ENCODE results near the gene STX10.
"Not testable (repeated sequence)": the region's sequence is repeated elsewhere in the genome, so short reads cannot be mapped to it uniquely, and the experiment has no call there.

Gene STX10

GRCh38 chr19:13164343-13165161 lies 14.4 kb upstream of the STX10 start:
- no peak for ATAC-seq
- peak; percentile 53 for DNase-seq

GRCh38 chr19:13163609-13164342 lies 13.6 kb upstream of the STX10 start:
- peak; percentile 67 for DNase-seq
- peak; percentile 16 for ATAC-seq

GRCh38 chr19:13162724-13163608 lies 12.8 kb upstream of the STX10 start:
- peak; percentile 67 for ATAC-seq
- DNase-seq = peak; percentile 93

DNA sequence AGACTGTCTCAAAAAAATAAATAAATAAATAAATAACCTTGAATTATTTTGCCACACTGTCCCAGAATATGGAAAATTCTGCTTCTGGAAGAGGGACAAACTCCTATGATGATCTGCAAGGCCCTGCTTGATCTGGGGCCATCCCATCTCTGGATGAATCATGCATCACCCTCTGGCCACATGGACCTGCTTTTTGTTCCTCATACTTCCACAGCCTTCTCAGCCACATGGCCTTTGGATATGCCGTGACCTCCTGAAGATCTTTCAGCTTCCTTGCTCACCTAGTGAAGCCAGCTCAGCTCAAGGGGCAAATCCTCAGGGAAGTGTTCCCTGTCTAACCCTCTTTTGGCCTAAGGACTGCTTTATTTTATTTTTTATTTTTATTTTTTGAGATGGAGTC lies 10.4 kb upstream of the STX10 start:
- DNase-seq (no peak), ATAC-seq (no peak)

GRCh38 chr19:13159713-13160112 lies 9.5 kb upstream of the STX10 start:
- no peak for ATAC-seq
- DNase-seq = no peak

- ATAC-seq (peak; percentile 4), DNase-seq (peak; percentile 88)
Observed at GRCh38 chr19:13155472-13156359, 5.5 kb upstream of the STX10 start.

DNA sequence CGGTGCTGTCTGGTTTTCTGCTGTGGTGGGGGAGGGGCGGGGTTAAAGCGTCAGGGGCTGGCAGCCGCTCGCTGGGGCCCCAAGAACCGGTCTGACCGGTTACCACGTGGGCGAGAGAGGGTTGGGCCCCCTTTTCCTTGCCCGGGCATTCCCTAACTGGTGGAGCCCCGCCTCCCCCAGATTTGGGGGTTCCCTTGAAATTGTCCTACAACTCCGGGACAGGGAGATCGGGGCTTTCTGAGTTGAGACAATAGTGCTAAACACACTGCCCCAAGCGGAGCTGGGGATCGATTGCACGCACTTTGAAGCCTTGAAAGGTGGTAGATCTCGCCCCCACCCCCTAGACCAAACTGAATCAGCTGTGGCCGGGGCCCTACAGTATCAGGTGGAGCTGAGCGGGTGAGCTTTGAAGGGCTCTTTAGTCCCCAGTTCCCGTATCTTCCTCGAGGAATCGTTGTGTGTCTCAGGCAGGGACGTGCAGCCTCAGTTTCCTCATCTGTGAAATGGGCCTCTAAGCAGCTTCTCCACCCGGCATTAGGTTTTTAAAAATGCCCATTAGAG lies 4.8 kb upstream of the STX10 start:
- peak; percentile 87 for DNase-seq

DNA sequence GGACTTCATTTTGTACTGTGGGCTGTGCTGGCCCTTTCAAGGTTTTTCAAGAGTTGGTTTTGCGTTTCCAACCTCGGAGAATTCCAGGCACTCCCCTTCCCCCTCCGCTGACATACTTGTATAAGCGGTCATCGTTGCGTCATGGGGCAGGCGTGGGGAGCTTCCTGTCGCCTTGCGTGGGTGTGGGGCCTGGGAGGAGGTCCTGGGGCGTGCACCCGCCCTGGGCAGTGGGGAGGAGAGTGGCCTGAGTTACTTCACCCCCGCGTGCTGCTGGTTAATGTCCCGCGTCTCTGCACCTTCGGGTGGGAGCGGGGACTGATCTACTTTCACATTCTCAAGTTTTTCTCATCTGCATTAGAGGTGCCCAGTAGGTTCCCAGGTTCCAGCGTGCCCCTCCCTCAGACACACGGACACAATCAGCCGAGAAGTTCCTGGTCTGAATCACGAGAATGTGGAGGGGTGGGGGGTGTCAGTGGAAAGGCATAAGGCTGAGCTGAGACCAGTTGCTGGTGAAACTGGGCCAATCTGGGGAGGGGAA lies 4.1 kb upstream of the STX10 start:
- DNase-seq = peak; percentile 80
- no peak for ATAC-seq

More for the DNA sequence above, 4.8 kb upstream of the STX10 start:
- peak; percentile 8 for ATAC-seq

DNA sequence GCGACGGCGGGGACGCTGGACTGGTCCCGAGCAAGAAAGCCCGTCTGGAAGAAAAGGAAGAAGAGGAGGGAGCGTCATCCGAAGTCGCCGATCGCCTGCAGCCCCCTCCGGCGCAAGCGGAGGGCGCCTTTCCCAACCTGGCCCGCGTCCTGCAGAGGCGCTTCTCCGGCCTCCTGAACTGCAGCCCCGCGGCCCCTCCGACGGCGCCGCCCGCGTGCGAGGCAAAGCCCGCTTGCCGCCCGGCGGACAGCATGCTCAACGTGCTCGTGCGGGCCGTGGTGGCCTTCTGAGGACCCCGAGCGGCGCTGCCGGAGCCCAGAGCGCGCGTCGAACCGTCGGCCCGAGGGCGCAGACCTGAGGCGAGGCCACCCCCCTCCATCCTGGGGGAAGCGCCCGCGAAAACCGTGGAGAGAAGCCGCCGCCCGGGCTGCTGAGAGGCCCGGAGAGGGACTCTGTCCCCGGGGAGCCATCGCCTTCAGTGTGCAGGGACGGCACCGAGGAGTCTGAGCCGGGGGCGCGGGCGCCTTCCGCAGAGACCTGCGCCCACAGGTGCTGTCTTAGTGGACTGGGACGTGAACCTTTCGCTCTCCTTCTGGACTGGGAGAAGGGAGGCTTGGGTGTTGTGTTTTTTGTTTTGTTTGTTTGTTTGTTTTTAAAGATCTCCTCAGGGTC lies 3.5 kb upstream of the STX10 start:
- DNase-seq = no peak
- ATAC-seq = no peak

- ATAC-seq = peak; percentile 28
- DNase-seq = peak; percentile 98
Observed at GRCh38 chr19:13152974-13153568, 2.9 kb upstream of the STX10 start.

DNA sequence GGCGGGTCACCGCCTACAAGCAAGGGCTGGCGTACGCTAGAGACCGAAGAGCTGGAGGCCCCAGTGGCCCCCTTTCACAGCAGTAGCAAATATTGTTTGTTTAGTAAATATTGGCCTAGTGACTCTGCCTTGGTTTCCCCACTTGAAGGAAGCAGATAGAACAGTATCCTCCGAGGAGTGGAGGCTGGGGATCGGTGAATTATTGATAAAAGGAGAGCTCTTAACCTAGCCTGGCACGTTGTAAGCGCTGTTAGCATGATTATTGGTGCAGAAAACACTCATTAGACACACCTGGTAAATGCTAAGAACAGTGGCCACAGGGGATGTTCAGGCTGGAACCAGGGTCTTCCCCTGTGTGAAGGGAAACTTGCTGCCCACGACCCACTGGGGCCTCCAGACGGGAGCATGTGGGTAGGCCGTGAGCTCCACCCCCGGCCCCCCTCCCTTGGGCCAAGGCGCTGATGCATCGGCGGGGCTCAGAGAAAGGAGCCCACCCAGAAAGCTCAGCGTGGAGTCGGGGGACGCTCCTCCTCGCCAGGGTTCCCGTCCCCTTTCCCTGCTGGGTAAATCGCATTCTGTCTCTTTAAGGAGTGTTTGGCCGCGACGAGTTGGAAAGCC lies 2.3 kb upstream of the STX10 start:
- no peak for DNase-seq
- peak; percentile 20 for ATAC-seq

DNA sequence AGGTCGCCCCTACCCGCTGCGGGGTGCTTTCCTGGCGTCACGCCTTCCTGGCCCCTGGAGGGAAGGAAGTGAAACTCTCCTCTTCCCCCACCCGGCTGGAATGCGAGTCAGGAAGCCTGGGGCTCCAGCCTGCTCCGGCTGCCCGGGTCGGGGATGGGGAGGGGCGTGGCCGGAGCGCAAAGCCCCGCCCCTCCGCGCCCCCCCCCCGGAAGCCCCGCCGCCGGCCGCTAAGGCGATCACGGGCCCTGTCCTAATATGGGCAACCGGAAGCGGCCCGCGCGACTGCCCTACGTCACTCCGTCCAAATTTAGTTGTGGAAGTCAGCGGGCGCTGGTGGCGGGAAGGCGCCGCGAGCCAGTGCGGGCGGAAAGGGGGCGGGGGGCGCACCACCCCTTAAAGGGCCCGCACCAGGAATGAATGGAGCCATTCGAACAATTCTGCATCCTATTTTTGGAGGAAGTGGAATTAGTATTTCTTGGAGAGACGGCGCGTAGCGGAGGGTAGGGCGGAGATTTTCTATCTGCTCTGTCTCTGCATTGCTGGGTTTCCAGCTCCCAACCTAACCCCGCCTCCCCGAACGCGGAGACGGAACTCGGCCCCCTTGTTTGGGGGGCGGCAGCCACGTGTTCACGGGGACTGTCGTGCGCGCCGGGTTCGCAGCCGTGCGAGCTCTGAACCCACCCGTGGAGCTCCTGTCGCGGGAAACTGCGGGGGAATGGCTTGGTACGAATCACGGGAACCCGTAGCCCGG lies 1.6 kb upstream of the STX10 start:
- peak; percentile 96 for DNase-seq
- peak; percentile 60 for ATAC-seq

DNA sequence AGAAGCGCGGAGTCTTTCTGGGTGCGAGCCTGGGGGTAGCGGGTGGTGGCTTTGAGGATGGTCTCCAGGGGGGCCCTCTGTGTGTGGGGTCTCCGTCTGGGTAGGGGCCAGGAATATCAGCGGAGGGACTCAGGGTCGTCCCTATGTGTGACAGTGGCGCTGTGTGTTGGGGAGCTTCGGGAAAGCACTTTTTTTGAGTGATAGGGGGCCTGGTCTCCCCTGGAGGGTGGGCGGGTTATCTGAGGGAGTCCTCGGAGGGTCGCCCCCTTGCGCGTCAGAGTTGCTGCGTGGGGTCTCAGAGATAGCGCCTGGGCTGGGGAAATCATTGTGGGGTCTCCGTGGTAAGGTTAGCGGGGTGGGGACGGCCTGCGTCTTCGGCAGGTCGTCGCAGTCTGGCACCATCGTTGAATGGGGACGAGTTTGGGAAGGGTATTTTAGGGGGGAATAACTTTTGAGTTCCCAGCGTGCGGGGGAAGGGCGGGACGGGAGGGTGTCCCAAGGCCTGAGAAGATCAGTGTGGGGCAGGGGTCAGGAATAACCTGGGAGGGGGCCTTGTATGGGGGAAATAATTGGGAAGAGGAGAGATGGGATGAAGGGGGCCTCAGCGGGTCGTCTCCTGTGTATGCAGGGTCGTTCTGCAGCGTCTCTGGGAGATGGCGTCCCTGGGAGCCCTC lies 893 bp upstream of the STX10 start:
- DNase-seq (peak; percentile 53), ATAC-seq (peak; percentile 3)

- peak; percentile 49 for DNase-seq
- no peak for ATAC-seq
Observed at GRCh38 chr19:13149628-13150186, 468 bp downstream of the STX10 start.

- not testable (repeated sequence) for DNase-seq, ATAC-seq
Observed at GRCh38 chr19:13149173-13149627, 975 bp downstream of the STX10 start.

DNA sequence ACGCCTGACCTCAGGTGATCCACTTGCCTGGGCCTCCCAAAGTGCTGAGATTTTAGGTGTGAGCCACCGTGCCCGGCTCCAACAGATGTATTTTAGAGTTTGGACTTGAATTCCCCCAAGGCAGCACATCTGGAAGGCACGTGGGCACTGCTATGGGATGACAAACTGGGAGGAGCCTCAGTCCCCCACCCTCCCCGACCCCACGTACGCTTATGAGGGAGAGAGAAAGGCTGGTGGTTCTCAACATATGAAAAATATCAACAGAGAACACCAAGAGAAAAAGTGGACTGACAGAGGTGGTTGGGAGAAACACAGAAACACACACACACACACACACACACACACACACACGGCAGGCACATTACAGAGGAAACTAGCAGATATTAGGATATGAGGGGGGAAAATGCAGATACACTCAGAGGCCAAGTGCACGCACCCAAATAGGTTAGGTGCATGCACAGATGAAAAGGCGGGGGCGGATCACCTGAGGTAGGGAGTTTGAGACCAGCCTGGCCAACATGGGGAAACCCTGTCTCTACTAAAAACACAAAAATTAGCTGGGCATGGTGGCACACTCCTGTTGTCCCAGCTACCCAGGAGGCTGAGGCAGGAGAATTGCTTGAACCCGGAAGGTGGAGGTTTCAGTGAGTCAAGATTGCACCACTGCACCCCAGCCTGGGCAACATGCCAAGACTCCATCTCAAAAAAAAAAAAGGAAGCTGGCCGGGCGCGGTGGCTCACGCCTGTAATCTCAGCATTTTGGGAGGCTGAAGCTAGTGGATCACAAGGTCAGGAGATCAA lies 3.2 kb downstream of the STX10 start:
- DNase-seq (no peak), ATAC-seq (no peak)

Measured in stimulated activated naive CD8-positive, alpha-beta T cell treated with anti-CD3 and anti-CD28 coated beads, Interleukin-15, Interleukin-2, amounts not matched to agents 100 U/mL and 50 U/mL, for 24 hours (primary cell).